ENCODE results near the gene CNOT6. TPM values are rescaled to one million over a fixed set of nuclear protein-coding genes. Genes with fewer than 3 reads are reported as not detected.

Gene CNOT6
- total RNA-seq, 2 experiments from 2014 or later: 33.3 to 34.0 TPM

DNA sequence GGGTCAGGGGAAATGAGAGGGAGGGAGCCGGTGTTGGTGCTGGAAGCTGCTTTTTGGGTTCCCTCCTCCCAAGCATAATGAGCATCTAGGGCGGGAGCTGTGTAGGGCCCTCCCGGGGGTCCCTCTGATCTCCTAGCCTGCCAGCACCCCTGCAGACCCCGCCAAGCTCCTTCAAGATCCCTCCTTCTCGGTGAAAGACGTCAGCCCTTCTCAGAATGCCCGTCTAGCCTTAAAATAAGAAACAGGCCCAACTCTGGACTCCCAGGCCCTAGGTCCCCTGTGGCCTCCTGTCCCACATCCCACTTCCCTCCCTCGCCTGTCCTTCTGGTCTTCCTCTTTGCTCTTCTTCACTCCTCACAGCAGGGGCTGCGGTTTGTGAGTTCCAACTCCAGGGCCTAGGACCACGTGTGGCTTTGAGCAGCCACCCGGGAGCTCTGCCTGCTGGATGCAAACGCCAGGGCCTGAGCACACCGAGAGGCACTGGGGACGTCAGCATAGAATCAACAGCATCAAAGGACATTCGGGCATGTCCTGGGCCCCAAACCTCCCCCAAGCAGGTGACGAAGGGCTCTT, 105.9 kb downstream of the CNOT6 start:
- intact Hi-C loops (cut with micrococcal nuclease): no loop called here
- H3K4me3 Mint-ChIP-seq: no peak overlapping the region
- H3K4me1 Mint-ChIP-seq (ENCODE audit: low read depth): no peaks in the 10 kb centered on the region
- DNase-seq: peak; percentile 3
- no peaks in the 10 kb centered on the region for H3K9me3 Mint-ChIP-seq
- no peaks in the 10 kb centered on the region for H3K36me3 Mint-ChIP-seq (ENCODE audit: low read depth)
- no peak overlapping the region for H3K27ac Mint-ChIP-seq
- CTCF ChIA-PET: no interaction called here
- H3K27me3 Mint-ChIP-seq (ENCODE audit: low read depth): no peaks in the 10 kb centered on the region

DNA sequence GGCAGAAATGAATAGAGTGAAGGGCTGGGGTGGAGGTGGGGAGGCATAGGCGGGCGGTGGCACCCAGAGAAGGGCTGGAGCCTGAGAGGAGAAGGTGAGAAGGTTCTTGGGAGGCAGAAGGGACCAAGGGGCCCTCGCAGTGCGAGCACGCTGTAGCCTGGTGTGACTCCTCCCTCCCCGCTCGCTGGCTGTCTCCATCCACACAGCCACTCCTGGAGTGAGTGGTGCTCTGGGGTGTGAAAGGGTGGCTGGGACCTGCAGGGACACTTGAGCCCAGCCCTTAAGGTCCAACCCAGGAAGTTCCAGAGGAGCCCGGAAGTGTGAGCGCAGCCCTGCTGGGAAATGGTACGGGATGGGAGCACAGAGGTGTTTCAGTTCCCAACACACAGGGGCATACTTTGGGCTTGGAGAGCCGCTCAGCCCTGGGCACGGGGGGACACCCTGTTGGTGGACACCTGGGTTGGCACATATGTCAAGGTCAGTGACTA, 106.4 kb downstream of the CNOT6 start:
- CTCF ChIA-PET: no interaction called here
- no peaks in the 10 kb centered on the region for H3K4me1 Mint-ChIP-seq (ENCODE audit: low read depth)

DNA sequence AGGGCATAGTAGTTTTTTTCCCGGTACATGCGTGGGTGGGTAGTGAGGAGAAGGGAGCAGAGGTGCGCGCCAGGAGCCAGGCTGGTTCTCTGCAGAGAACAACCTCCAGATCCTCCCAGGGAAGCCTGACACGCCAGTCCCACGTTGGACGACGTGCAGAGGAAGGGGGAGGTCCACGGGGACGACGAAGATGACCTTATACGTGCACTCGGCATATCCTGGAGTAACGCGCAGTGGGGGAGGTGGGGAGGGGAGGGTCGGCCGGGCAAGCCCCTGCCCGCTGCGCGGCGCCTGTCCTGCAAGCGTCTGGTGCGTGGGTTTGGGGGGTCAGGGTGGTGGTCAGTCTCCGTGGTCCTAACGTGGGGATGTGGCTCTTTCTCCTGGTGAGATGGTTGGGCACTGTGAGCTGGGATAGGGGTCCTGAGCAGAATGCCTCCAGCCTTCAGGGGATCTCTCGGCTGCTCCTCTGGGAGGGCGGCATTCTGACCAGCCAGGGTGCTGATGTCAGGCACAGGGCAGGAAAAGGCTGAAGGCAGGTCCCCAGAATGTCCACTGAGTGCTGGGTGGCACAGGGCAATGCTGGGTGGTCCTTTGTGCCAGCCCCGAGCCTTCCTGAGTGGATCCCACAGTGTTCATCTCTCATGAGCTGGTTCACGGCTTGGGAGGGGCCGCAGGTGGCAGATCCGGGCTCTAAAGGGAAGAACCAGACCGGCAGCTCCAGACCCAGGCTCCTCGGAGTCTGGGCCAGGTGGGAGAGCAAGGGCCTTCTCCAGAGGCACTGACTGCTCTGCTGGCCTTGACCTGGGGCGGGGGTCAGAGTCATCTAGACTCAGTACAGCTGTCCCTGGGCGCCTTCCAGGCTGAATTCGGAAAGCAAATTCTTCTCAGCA, 107.7 kb downstream of the CNOT6 start:
- CTCF ChIA-PET: interaction anchor here (1.5 kb wide), 1 partner anchor 17 kb away, joined by 4 read pairs; no protein-coding TSS in a partner anchor
- Mint-ChIP-seq H3K27ac (no peak overlapping the region), H3K4me3 (no peak overlapping the region), H3K9me3 (no peaks in the 10 kb centered on the region), H3K4me1 (ENCODE audit: low read depth) (no peaks in the 10 kb centered on the region), H3K27me3 (ENCODE audit: low read depth) (no peaks in the 10 kb centered on the region), H3K36me3 (ENCODE audit: low read depth) (no peaks in the 10 kb centered on the region)
- peak; percentile 3 for DNase-seq
- intact Hi-C loops (cut with micrococcal nuclease): no loop called here

More for the DNA sequence above, 106.4 kb downstream of the CNOT6 start:
- intact Hi-C loops (cut with micrococcal nuclease): no loop called here
- H3K27ac Mint-ChIP-seq: no peak overlapping the region
- H3K9me3 Mint-ChIP-seq: no peaks in the 10 kb centered on the region
- peak; percentile 0 for DNase-seq
- H3K4me3 Mint-ChIP-seq: no peak overlapping the region
- H3K27me3 Mint-ChIP-seq (ENCODE audit: low read depth): no peaks in the 10 kb centered on the region
- no peaks in the 10 kb centered on the region for H3K36me3 Mint-ChIP-seq (ENCODE audit: low read depth)

DNA sequence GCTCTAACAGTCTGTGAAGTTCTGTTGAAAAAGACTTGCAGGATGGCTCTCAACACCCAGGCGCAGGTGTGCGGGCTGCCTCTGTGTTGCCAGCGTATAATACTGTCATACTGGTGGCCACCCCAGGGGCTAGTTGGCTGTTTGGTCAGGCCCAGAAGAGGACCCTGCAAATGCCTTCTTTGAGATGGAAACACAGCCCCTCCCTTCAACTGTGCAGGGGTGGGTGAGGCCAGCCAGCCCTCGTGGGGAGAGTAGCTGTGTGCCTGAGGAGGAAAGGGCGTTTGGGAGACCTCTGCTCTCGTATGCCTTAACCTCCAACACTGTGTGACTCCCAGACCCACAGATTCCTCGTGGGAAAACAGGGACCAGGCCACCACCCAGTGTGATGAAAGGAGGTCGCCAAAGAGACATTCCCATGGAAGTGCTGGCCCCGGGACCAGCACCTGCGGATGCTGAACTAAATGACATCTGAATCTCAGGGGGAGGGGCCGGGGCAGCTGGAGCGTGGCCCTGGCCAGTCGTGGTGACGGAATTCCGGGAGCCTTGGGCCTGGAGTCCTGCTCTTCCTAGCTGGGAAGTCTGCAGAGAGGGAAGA, 108.4 kb downstream of the CNOT6 start:
- no peak overlapping the region for H3K27ac Mint-ChIP-seq
- no peaks in the 10 kb centered on the region for H3K9me3 Mint-ChIP-seq
- H3K4me3 Mint-ChIP-seq: no peak overlapping the region
- DNase-seq: no peak
- H3K36me3 Mint-ChIP-seq (ENCODE audit: low read depth): no peaks in the 10 kb centered on the region
- H3K4me1 Mint-ChIP-seq (ENCODE audit: low read depth): no peaks in the 10 kb centered on the region
- intact Hi-C loops (cut with micrococcal nuclease): no loop called here
- no peaks in the 10 kb centered on the region for H3K27me3 Mint-ChIP-seq (ENCODE audit: low read depth)
- CTCF ChIA-PET: interaction anchor here (1.5 kb wide), 1 partner anchor 17 kb away, joined by 4 read pairs; no protein-coding TSS in a partner anchor

DNA sequence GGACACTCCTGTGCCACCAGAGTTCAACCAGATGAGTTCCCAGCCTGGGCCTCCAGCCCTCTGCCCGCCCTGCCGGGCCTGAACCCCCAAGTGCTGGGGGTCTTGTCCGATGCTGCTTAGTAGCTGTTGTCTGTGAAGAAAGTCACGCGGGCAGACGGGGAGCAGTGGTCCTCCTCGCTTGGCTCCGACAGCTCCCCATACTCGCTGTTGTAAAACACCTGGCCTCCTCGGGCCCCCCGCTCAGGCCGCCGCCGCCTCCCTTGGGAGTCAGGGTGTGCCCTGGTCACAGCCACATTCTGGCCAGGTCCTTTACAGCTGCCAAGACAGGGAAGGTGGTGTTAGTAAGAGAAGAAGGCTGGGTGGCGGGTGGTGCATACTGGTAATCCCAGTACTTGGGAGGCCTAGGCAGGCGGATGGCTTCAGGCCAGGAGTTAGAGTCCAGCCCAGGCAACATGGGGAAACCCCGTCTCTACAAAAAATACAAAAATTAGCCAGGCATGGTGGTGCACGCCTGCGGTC, 109.0 kb downstream of the CNOT6 start:
- H3K36me3 Mint-ChIP-seq (ENCODE audit: low read depth): no peaks in the 10 kb centered on the region
- CTCF ChIA-PET: interaction anchor here (1.5 kb wide), 1 partner anchor 16 kb away, joined by 4 read pairs; no protein-coding TSS in a partner anchor
- no peak overlapping the region for H3K27ac Mint-ChIP-seq
- H3K4me1 Mint-ChIP-seq (ENCODE audit: low read depth): no peaks in the 10 kb centered on the region
- intact Hi-C loops (cut with micrococcal nuclease): no loop called here
- H3K4me3 Mint-ChIP-seq: no peak overlapping the region
- H3K9me3 Mint-ChIP-seq: no peaks in the 10 kb centered on the region
- H3K27me3 Mint-ChIP-seq (ENCODE audit: low read depth): no peaks in the 10 kb centered on the region
- no peak for DNase-seq

DNA sequence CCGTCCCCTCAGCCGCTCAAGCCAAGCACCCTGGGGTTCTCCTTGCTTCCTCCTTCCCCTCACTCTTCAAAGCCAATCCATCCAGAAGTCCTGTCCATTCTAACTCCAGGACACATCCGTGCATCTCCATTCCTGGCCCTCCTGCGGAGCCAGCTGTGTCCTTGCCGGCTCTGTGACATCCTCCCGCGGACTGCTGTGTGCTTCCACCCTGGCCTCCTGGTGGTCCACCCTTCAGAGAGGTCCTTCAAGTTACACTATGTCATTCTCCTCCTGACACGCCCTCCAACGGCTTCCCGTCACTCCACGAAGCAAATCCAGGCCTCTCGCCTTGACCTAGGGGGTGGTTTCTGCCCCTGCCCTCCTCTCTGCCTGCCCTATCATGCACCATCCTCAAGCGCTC, 110.1 kb downstream of the CNOT6 start:
- Mint-ChIP-seq H3K4me1 (ENCODE audit: low read depth) (no peaks in the 10 kb centered on the region), H3K36me3 (ENCODE audit: low read depth) (no peaks in the 10 kb centered on the region), H3K27ac (no peak overlapping the region), H3K27me3 (ENCODE audit: low read depth) (no peaks in the 10 kb centered on the region), H3K4me3 (no peak overlapping the region), H3K9me3 (no peaks in the 10 kb centered on the region)
- intact Hi-C loops (cut with micrococcal nuclease): no loop called here
- DNase-seq: no peak
- CTCF ChIA-PET: interaction anchor here (0.8 kb wide), 1 partner anchor 66 kb away, joined by 3 read pairs; no protein-coding TSS in a partner anchor

DNA sequence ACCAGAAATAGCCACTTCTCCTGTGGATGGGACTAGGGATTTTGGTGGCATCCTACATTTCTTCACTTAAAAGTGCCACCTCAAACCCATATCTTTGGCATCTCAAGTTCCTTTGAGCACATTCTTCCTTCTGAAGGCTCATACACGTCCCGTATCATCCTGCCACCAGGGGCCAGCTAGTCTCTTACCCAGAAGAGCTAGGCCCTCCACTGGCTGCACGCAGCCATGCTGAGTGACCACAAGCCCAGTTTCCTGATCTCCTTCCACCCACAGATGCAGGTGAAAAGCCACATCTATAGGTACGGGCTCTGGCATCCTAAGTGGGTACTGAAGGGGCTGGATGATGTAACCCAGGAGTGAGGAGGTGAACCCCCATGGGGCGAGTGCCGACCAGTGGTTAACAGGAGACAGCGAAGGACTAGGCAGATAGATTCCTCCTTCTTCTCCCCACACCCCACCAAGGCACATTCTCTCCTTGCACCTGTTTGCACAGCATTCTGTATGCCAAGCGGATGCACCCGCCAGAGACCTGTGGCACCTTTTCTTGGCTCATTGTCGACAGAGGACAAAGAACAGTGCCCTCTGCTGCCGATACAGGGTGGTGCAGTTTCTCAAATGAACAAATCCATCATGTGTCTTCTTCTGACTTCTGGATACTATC, 111.5 kb downstream of the CNOT6 start:
- no peak overlapping the region for H3K4me3 Mint-ChIP-seq
- no peaks in the 10 kb centered on the region for H3K4me1 Mint-ChIP-seq (ENCODE audit: low read depth)
- CTCF ChIA-PET: interaction anchor here (0.6 to 2.0 kb wide), 12 partner anchors 8 to 471 kb away, joined by 3 to 7 read pairs (median 3); no protein-coding TSS in a partner anchor
- DNase-seq: peak; percentile 87
- H3K27ac Mint-ChIP-seq: no peak overlapping the region
- intact Hi-C loops (cut with micrococcal nuclease): loop anchor here (1.0 to 5.0 kb wide), 4 partner anchors 80 to 313 kb away; partner anchors contain the start of genes CNOT6 and MAPK9
- no peaks in the 10 kb centered on the region for H3K9me3 Mint-ChIP-seq
- no peaks in the 10 kb centered on the region for H3K27me3 Mint-ChIP-seq (ENCODE audit: low read depth)
- H3K36me3 Mint-ChIP-seq (ENCODE audit: low read depth): no peaks in the 10 kb centered on the region

DNA sequence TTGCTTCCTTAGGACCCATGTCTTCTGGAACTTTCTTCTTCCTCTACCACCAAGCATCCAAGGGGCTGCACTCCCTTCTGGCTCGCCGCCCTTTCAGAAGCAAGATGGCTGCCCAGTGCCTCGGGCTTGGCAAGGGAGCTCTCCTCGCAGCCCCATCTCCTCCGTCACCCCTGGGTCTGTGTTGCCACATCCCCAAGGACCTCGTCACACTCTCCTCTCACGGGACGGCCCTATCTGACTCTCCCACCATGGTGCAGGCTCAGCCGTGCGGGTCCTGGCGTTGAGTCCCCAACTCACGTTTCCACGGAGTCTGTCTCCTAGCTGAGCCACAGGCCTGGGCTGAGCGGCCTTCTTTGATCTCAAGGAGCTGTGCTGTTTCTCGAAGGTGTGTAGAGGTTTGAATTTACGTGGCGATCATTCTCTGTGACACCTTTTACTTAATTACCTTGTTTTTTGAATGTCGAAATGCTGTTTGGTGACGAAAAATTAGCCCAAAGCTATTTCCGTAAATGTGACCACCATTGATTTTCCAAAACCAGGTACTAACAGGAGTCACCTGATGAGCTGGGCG, 112.1 kb downstream of the CNOT6 start:
- no peaks in the 10 kb centered on the region for H3K36me3 Mint-ChIP-seq (ENCODE audit: low read depth)
- H3K4me3 Mint-ChIP-seq: no peak overlapping the region
- CTCF ChIA-PET: interaction anchor here (0.6 to 2.0 kb wide), 17 partner anchors 9 to 470 kb away, joined by 3 to 7 read pairs (median 3); no protein-coding TSS in a partner anchor
- no peaks in the 10 kb centered on the region for H3K9me3 Mint-ChIP-seq
- H3K27ac Mint-ChIP-seq: no peak overlapping the region
- H3K27me3 Mint-ChIP-seq (ENCODE audit: low read depth): no peaks in the 10 kb centered on the region
- no peak for DNase-seq
- no peaks in the 10 kb centered on the region for H3K4me1 Mint-ChIP-seq (ENCODE audit: low read depth)
- intact Hi-C loops (cut with micrococcal nuclease): loop anchor here (1.0 to 5.0 kb wide), 4 partner anchors 81 to 313 kb away; partner anchors contain the start of genes CNOT6 and MAPK9

DNA sequence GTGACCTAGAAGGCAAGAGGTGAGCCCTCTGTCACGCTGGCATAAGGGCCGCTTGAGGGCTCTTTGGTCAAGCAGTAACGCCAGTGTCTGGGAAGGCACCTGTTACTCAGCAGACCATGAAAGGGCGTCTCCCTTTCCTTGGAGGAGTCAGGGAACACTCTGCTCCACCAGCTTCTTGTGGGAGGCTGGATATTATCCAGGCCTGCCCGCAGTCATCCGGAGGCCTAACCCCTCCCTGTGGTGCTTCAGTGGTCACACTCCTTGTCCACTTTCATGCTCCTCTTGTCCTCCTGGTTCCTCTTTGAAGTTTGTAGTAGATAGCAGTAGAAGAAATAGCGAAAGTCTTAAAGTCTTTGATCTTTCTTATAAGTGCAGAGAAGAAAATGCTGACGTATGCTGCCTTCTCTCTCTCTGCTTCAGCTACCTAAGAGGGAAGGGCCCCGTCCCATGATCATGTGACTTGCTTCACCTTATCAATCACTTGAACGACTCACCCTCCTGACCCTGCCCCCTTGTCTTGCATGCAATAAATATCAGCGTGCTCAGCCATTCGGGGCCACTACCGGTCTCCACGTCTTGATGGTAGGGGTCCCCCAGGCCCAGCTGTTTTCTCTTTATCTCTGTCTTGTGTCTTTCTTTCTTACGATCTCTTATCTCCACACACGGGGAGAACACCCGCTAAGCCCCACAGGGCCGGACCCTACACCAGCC, 113.8 kb downstream of the CNOT6 start:
- no peaks in the 10 kb centered on the region for H3K27me3 Mint-ChIP-seq (ENCODE audit: low read depth)
- DNase-seq: no peak
- intact Hi-C loops (cut with micrococcal nuclease): loop anchor here (2.0 to 5.0 kb wide), 3 partner anchors 109 to 315 kb away; partner anchors contain the start of genes CNOT6 and MAPK9
- H3K4me1 Mint-ChIP-seq (ENCODE audit: low read depth): no peaks in the 10 kb centered on the region
- no peak overlapping the region for H3K4me3 Mint-ChIP-seq
- no peak overlapping the region for H3K27ac Mint-ChIP-seq
- no peaks in the 10 kb centered on the region for H3K9me3 Mint-ChIP-seq
- CTCF ChIA-PET: interaction anchor here (0.6 to 0.7 kb wide), 4 partner anchors 12 to 674 kb away, joined by 3 to 4 read pairs (median 3); no protein-coding TSS in a partner anchor
- H3K36me3 Mint-ChIP-seq (ENCODE audit: low read depth): no peaks in the 10 kb centered on the region

DNA sequence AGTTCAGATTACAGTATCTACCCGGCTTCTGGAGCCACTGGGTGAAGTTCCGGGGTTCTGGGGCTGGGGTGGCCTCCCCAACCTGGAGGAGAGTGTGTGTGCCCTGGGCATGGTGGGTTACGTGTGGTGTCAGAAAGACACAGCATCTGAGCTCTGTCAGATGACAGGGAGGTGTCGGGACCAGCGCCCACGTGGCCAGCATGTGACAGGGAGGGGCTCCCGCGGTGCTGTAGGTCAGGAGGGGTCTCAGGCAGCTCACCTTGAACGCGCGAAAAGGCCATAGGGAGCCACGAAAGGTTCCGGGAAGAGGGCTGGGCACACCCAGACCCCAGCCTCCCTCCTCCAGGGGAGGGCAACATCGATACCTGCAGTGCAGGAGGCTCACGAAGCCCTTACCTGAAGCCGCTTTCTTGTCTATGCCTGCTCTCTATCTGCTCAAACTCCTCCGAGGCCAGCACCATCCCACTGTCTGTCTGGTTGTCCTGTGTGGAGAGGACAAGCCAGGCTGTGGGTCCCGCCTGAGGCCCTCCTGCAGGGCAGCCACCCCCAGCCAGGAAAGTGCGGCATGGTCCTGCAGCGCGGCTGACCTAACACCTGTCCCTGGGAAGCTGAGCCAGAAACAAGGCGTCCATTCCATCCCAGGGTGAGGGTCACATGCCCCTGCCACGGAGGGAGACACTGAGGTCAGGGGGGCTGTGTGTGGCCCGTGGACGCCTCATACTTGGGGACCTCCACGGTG, 114.6 kb downstream of the CNOT6 start:
- Mint-ChIP-seq H3K9me3 (no peaks in the 10 kb centered on the region), H3K36me3 (ENCODE audit: low read depth) (no peaks in the 10 kb centered on the region), H3K27ac (no peak overlapping the region), H3K27me3 (ENCODE audit: low read depth) (no peaks in the 10 kb centered on the region), H3K4me1 (ENCODE audit: low read depth) (no peaks in the 10 kb centered on the region), H3K4me3 (no peak overlapping the region)
- intact Hi-C loops (cut with micrococcal nuclease): loop anchor here (5.0 kb wide), 2 partner anchors 109 to 116 kb away; partner anchors contain the start of gene CNOT6
- CTCF ChIA-PET: no interaction called here
- no peak for DNase-seq

Data from activated naive CD4-positive, alpha-beta T cell treated with anti-CD3 and anti-CD28 coated beads for 36 hours (primary cell).